Kidney capillary endothelial cell (primary cell): Measurements from ENCODE around the gene CROT.

Experiments used
- DNase-seq: peaks from one replicate; pipeline ENCODE4 v3.0.0-alpha.2; 2018; ENCODE audit warnings: low spot score

The CROT gene

DNA sequence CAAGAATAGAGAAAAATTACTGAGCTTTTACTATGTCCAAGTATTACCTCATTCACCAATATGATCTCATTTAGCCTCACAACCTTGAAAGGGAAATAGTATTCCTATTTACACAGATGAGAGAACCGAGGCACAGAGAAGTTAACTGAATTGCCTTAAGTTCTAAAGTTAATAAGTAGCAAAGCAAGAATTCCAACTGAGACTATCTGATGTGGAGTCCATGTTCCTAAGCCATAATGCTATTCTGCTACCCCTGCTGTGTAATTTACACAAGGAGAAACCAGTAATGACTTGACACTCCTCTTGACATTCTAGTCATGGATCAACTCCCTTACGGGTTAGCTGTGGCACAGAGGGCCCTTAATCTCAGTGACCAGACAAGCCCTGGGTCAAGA, 69.3 kb downstream of the CROT start:
- DNase-seq: no peak

DNA sequence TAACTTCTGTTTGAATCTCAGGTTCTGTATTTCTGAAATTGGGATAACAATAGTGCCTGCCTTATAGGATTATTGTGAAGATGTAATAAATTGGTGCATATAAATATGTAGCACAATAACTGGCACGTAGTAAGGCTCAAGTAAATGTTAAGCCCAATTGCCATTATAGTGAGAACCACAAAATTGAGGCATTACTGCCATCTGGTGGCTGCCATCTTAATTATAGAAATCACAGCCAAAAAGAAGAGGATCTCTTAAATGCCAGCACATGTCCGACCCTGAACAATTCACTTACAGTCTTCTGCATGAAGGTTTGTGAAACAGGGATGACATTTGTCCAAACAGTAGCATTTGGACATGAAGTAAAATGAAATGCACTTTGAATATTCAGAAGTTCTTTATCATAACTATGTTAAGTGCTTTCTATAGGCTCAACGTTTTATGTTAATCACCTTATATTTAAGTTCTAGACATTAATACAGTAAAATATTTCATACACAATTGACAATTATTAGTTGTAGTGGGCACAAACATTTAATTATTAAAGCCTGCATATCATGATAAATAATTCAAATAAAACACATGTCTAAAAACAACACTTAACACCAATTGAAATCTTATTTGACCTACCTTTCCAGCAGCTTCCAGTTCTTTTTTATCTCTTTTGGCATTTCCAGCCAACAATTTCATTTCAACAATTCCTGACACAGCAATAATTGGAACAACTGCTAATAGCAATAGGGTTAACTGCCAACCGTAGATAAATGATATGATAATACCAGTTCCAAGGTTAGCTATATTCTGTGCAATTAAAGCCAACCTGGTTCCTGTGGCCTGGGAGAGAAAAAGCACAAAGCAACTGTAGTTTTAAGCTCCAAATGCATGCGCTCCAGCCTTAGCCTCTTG, 71.5 kb downstream of the CROT start:
- DNase-seq: peak; percentile 45

DNA sequence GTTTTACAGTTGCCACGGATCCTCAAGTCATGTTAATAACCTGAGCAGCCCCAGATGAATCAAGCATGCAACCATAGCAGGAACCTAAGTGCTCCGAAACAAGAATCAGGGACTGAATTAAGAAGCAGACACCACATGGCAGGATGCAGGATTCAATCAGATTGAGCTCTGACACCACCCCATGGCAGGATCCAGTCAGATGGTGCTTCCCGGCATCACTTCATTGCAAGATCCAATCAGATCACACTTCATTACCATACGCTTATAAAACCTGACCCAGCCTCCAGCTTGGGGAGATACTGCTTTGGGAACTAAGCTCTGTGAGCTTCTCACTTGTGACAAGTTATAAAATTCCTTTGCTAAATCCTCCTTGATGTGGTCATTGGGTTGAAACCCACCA, 74.7 kb downstream of the CROT start:
- DNase-seq: no peak

DNA sequence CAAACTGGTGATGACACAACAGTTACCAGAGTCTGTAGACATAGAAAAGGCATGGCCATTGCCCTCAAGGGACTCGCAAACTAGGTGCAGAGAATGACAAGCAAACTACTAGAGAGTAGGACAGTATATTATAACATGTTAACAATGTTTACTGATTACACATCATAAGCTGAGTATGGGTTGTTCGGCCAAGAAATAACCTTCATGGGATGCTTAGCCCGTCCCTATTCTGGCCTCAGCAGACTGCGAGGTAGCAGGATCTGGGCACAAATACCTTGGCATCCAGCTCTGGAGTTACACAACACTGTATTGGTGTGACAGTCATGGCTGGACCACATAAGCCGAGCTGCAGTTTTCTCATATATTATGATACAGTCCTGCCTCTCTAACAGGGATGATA, 78.6 kb downstream of the CROT start:
- no peak for DNase-seq

DNA sequence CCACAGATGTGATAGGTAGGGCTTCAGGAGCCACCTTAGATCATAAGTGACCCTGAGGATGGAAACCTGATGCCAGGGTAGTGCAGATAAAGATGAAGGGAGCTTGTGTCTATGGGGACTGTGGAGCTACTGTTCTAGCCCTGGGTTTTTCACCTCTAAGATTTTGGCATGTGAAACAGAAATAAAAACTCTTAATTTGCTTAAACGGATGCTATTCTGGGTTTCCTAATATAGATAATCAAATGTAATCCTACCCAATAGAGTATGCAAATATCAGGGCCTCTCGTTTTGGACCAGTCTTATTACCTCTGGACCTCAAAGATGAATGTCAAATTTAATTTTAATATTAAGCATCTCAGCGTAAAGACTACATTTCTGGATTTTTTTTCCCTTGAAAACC, 80.7 kb downstream of the CROT start:
- no peak for DNase-seq

DNA sequence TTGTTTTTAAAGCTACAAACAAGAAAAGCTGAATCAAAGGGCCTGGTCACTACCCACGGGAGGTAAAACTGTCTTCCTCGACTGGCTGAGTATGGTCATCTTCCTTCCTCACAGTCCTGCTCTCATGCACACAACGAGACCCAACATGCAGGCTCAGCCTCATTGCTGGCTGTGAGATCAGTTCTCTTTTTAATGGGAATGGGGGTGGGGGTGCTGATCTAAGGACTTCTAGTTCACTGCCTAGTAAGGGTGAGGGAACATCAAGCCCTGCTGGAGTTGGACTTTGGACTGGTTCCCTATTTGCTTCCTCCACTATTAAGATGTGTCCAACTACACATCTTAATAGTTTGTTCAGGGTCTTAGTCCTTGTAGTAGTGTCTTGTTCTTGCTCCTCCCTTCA, 81.8 kb downstream of the CROT start:
- DNase-seq: no peak

DNA sequence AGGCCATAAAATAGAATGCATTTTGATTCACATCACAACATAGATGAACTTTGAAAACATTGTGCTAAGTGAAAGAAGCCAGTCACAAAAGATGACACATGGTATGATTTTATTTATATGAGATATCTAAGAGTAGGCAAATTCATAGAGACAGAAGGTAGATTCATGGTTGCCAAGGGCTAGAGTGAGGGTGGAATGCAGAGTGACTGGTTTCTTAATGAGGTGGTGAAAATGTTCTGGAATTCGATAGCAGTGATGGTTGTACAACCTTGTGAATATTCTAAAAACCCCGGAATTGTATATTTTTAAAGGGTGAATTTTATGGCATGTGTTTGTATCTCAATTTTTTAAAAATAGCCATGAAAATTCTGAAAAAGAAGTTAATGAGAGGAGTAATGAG, 87.1 kb downstream of the CROT start:
- DNase-seq: no peak

DNA sequence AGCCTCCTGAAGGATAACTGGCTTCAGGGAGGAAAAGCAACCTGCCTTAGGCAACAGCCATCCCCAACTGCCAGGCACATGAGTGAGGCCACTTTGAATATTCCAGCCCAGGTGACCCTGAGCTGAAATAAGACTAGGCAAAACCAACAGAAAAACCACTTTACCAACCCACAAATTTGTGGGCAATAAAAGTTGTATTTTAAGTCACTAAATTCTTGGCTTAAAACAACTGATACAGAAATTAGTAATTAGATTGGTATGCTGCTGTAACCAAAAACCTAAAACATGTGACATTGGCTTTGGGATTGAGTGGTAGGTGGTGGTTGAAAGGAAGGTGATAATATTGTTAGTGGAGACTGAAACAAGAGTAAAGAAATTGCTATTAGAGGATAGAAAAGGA, 90.1 kb downstream of the CROT start:
- no peak for DNase-seq

DNA sequence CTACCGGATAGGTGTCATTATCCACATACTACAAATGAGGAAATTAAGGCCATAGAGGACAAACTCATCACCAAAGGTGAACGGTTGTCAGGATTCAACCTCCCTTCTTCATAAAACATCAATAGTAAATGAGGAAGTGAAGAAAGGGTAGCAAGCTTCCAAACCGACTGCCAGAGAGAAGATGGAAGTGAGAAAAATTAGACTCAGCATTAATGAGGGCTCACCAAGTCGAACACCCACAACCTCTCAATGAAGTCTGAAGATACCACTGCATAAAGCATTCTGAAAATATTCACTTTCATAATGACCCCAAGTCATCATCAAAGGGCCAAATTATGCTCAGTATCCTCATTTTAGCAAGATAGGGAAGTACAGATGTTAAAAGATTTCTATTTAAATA, 100.4 kb downstream of the CROT start:
- DNase-seq: no peak

DNA sequence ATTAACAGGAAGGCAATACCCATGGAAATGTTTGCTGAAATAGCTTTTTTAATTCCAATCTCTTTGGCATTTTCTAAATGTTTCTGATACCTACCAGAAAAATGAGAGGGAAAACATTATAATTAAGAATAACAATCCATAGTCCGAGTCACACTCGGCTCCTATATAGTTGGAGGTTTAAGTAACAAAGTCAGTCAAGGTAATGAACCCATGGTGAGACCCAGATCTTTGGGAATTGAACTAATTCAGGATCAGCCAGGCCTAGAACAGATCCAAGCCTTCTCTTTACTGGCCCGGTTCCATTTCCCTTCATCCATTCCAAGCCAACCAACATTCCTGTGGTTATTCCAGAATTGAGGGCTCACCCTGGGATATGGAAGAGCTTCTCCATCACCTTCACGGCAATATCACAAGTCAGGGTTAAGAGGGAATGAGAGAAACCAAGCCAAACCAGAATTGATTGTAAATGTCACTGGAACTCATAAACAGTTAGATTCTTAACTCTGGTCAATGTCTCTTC, 101.7 kb downstream of the CROT start:
- no peak for DNase-seq

DNA sequence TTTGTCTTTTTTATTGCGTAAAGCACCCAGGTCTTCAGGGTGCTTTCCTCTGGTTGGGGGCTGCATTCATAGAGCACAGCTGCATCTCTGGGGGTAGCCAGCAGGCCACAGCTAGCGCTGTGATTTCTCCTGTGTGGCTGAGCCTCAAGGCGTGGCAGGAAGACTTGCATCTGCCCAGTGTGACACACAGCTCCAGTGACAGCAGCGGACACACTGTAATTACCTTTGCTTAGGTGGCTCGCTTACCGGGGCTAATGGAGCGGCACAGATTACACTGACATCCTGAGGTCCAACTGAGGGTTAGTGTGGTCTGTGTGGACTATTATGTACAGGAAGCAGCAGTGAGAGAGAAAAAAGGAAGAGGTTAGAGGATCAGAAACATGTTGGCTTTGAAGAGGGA, 102.9 kb downstream of the CROT start:
- no peak for DNase-seq
